GM13977 (cell line): Measurements from ENCODE around the gene RARS2.

ENCODE experiments used
- DNase-seq: peaks from one replicate; pipeline ENCODE4 v3.0.0; 2012; ENCODE audit warnings: low spot score
- in situ Hi-C: fragments of 300-500 bp; cut with MboI; formaldehyde crosslinking; loops from one replicate; pipeline ENCODE4 v1.12.0; 2022; ENCODE audit warnings: low sequenced_read_pairs, low pct_unique_long_range_greater_than_20kb, mixed read lengths, inconsistent platforms; ENCODE audit not compliant: unreplicated experiment
- TF ChIP-seq, protein P1 (sequence below): IDR thresholded peaks from 2 replicates; pipeline ENCODE4 v1.5.1; 2012; ENCODE audit warnings: mild to moderate bottlenecking, control low read depth; ENCODE audit not compliant: insufficient read depth; ENCODE audit errors: extremely low read depth, missing control alignments

The RARS2 gene

DNA sequence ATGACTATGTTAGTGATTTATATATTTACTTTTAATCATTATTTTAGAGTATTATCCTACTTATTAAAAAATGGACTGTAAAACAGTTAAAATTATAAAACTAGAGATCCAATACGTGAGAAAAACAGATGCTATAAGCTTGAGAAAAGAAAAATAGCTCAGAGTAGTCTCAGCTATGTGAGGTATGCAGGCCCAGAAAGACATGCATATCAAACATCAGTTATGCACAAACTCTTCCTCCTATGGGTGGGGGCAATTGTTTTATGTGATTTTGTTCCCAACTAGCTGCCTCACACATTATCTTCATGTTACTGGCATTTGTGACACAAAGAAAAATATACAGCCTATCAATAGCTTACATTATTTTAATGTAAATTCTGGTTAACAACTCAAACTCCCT, 28.8 kb downstream of the RARS2 start:
- no peak for DNase-seq
- in situ Hi-C loops = no loop called here
- TF ChIP-seq, protein P1, sequence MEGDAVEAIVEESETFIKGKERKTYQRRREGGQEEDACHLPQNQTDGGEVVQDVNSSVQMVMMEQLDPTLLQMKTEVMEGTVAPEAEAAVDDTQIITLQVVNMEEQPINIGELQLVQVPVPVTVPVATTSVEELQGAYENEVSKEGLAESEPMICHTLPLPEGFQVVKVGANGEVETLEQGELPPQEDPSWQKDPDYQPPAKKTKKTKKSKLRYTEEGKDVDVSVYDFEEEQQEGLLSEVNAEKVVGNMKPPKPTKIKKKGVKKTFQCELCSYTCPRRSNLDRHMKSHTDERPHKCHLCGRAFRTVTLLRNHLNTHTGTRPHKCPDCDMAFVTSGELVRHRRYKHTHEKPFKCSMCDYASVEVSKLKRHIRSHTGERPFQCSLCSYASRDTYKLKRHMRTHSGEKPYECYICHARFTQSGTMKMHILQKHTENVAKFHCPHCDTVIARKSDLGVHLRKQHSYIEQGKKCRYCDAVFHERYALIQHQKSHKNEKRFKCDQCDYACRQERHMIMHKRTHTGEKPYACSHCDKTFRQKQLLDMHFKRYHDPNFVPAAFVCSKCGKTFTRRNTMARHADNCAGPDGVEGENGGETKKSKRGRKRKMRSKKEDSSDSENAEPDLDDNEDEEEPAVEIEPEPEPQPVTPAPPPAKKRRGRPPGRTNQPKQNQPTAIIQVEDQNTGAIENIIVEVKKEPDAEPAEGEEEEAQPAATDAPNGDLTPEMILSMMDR = no peak

DNA sequence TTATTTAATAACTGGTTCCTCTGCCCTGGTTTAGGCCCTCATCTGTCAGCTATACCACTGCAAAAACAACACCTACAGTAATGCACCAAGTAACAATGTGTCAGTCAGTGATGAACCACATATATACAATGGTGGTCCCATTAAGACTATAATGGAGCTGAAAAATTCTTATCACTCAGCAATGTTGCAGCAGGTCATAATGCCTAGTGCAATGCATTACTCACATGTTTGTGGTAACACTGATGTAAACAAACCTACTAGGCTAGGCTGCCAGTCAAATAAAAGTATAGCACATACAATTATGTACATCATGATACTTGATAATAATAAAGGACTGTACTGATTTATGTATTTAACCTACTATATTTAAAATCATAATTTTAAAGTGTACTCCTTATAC, 31.3 kb downstream of the RARS2 start:
- in situ Hi-C loops = no loop called here
- DNase-seq = no peak
- TF ChIP-seq, protein P1 = no peak

DNA sequence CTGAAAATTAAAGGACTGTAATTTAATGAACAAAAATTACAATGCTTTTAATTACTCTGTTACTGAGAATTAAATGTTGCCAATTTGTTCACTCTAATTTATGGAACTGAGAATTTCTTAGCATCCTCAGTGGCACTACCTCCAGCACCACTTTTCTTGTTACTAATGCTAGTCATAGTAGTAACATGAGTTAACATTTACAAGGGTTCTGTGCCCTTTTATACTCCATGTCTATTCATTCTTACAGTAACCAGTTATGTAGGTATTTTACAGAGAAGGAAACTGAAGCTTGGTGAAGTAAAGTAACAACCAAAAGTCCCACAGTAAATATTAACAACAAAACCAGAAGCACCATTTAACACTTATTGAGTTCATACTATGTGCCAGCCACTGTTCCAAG, 34.3 kb downstream of the RARS2 start:
- no peak for DNase-seq
- in situ Hi-C loops = no loop called here
- TF ChIP-seq, protein P1 = no peak

DNA sequence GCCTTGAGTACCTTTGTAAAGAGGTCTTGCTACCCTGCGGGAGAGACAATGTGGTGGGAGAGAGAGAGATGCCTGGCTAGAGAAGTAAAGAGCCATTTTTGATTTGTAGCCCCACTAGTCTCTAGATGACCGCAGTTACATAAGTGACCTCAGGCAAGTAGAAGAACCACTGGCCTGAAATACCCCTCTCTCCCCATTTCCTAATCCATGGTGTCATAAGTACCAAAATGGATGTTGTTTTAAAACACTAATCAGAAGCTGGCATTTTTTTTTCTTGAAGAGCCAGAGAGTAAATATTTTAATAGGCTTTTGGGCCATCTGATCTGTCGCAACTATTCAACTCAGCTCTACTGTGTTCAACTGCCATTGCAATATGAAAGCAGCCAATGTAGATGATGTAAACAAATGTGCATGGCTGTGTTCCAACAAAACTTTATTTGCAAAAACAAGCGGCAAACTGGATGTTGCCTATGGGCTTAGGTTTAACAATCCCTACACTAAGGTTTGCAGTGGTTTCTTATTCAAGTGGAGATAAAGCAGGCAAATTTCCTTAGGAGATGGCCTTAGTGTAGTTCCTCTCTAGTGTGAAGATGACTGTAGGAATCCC, 36.5 kb downstream of the RARS2 start:
- in situ Hi-C loops = no loop called here
- DNase-seq = no peak
- TF ChIP-seq, protein P1 = no peak

DNA sequence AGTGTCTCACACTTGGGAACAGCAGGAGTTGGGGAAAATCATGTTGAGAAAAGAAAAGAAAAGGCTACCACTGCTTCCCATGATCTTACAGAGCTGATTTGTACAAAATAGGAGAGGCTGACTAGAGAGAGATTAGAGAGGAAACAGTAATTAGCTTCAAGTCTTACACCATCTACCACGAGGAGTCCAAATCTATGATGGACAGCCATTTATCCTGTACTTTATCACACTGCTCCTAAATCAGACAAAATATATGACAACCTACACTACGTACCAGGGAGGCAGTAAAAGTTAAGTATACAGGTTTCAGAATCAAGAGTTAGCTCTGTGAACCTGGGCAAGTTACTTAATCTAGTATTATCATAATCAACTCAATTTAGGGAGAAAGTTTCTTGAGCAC, 38.0 kb downstream of the RARS2 start:
- TF ChIP-seq, protein P1 = no peak
- DNase-seq = no peak
- in situ Hi-C loops = no loop called here

DNA sequence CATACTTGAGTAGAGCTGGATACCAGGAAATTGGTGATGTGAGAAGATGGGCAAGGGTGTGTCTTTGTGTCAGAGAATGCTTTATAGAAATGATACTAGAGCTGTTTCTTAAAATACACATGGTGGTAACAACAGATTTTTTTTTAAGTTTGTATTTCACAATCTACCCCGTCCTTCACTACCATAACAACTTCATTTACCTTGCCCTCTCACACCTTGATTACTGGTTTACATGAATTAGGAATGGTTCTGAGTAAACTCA, 45.4 kb downstream of the RARS2 start:
- TF ChIP-seq, protein P1 = no peak
- in situ Hi-C loops = no loop called here

More for the DNA sequence above, 45.4 kb downstream of the RARS2 start:
- no peak for DNase-seq
